Nephron progenitor cell (in vitro differentiated cells): ENCODE results near the gene NUMBL.
"Not testable (repeated sequence)": the region's sequence is repeated elsewhere in the genome, so short reads cannot be mapped to it uniquely, and the experiment has no call there.

ENCODE experiments used
- DNase-seq: peaks from one replicate; pipeline ENCODE4 v3.0.0; 2021
- H3K27ac Mint-ChIP-seq: 2 replicates; pipeline ENCODE4 v1.8.0; 2021; ENCODE audit warnings: mild to moderate bottlenecking, moderate library complexity, mixed read lengths
- H3K27me3 Mint-ChIP-seq: 2 replicates; pipeline ENCODE4 v1.8.0; 2021; ENCODE audit warnings: mild to moderate bottlenecking, low read depth, mixed read lengths; ENCODE audit not compliant: poor library complexity
- H3K36me3 Mint-ChIP-seq: 2 replicates; pipeline ENCODE4 v1.8.0; 2021; ENCODE audit warnings: low read depth, mixed read lengths
- H3K4me1 Mint-ChIP-seq: 2 replicates; pipeline ENCODE4 v1.8.0; 2021; ENCODE audit warnings: mixed read lengths
- H3K4me3 Mint-ChIP-seq: 2 replicates; pipeline ENCODE4 v1.8.0; 2021; ENCODE audit warnings: mild to moderate bottlenecking, moderate library complexity, mixed read lengths
- H3K9me3 Mint-ChIP-seq: 2 replicates; pipeline ENCODE4 v1.8.0; 2021; ENCODE audit warnings: mild to moderate bottlenecking, moderate library complexity, mixed read lengths
- TF ChIP-seq, protein P1 (sequence below): fragments of 200-600 bp; sonication (generic); IDR thresholded peaks from 2 replicates; pipeline ENCODE4 v1.5.0; 2021; ENCODE audit warnings: antibody characterized with exemption

Gene NUMBL

GRCh38 chr19:40662925-40663694, 27.3 kb downstream of the NUMBL start:
- H3K4me1 Mint-ChIP-seq, result peaks cover 10% of the 10 kb centered on the region
- peaks cover 23% of the 10 kb centered on the region for H3K27me3 Mint-ChIP-seq
- TF ChIP-seq, protein P1, sequence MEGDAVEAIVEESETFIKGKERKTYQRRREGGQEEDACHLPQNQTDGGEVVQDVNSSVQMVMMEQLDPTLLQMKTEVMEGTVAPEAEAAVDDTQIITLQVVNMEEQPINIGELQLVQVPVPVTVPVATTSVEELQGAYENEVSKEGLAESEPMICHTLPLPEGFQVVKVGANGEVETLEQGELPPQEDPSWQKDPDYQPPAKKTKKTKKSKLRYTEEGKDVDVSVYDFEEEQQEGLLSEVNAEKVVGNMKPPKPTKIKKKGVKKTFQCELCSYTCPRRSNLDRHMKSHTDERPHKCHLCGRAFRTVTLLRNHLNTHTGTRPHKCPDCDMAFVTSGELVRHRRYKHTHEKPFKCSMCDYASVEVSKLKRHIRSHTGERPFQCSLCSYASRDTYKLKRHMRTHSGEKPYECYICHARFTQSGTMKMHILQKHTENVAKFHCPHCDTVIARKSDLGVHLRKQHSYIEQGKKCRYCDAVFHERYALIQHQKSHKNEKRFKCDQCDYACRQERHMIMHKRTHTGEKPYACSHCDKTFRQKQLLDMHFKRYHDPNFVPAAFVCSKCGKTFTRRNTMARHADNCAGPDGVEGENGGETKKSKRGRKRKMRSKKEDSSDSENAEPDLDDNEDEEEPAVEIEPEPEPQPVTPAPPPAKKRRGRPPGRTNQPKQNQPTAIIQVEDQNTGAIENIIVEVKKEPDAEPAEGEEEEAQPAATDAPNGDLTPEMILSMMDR, result peak; percentile 42
- no peak overlapping the region for H3K27ac Mint-ChIP-seq
- no peaks in the 10 kb centered on the region for H3K9me3 Mint-ChIP-seq
- H3K36me3 Mint-ChIP-seq, result no peaks in the 10 kb centered on the region
- peak overlapping the region; percentile 86 for H3K4me3 Mint-ChIP-seq
- peak; percentile 97 for DNase-seq

DNA sequence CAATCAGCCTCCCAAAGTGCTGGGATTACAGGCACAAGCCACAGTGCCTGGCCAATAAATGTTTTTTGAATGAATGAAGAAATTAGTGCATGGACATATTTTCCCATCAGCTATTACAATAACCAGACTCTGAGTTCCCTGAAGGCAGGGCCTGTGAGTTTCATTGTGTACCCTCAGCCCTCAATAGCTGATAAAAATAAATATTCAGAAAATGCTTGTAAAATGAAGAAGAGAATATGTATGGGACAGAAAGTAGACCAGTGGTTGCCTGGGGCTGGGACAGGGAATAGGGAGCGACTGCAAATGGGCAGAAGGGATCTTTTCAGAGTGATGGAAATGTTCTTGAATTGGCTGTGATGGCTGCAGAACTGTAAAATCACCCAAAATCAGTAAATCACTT, 28.8 kb downstream of the NUMBL start:
- no peak overlapping the region for H3K27ac Mint-ChIP-seq

GRCh38 chr19:40659566-40659965, 30.9 kb downstream of the NUMBL start:
- Mint-ChIP-seq H3K4me3 (no peak overlapping the region), H3K27me3 (peaks cover 28% of the 10 kb centered on the region), H3K4me1 (peaks cover 10% of the 10 kb centered on the region), H3K36me3 (no peaks in the 10 kb centered on the region), H3K27ac (no peak overlapping the region), H3K9me3 (no peaks in the 10 kb centered on the region)
- DNase-seq, result no peak
- TF ChIP-seq, protein P1, result no peak

More for the DNA sequence above, 28.8 kb downstream of the NUMBL start:
- H3K4me1 Mint-ChIP-seq, result peaks cover 10% of the 10 kb centered on the region
- no peaks in the 10 kb centered on the region for H3K9me3 Mint-ChIP-seq
- no peak overlapping the region for H3K4me3 Mint-ChIP-seq
- H3K36me3 Mint-ChIP-seq, result no peaks in the 10 kb centered on the region
- no peak for DNase-seq
- H3K27me3 Mint-ChIP-seq, result peaks cover 28% of the 10 kb centered on the region
- TF ChIP-seq, protein P1, result no peak

GRCh38 chr19:40659116-40659515, 31.3 kb downstream of the NUMBL start:
- Mint-ChIP-seq H3K9me3 (no peaks in the 10 kb centered on the region), H3K27me3 (peaks cover 27% of the 10 kb centered on the region), H3K36me3 (no peaks in the 10 kb centered on the region), H3K4me1 (peaks cover 10% of the 10 kb centered on the region), H3K4me3 (no peak overlapping the region), H3K27ac (no peak overlapping the region)
- no peak for DNase-seq
- TF ChIP-seq, protein P1, result no peak

GRCh38 chr19:40658031-40658430, 32.4 kb downstream of the NUMBL start:
- no peak overlapping the region for H3K4me3 Mint-ChIP-seq
- TF ChIP-seq, protein P1, result no peak
- H3K4me1 Mint-ChIP-seq, result no peaks in the 10 kb centered on the region

DNA sequence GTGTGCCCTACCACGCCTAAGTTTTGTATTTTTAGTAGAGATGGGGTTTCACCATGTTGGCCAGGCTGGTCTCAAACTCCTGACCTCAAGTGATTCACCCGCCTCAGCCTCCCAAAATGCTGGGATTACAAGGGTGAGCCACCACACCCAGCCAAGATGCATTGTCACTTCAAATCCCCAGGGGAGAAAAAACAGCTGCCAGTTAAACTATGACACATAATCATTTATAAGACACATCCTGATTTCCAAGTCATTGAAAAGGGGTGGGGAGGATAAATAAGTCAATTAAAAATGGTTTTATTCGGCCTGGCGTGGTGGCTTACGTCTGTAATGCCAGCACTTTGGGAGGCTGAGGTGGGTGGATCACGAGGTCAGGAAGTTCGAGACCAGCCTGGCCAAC, 34.8 kb downstream of the NUMBL start:
- H3K9me3 Mint-ChIP-seq, DNase-seq, H3K36me3 Mint-ChIP-seq, H3K27ac Mint-ChIP-seq, H3K4me1 Mint-ChIP-seq, H3K4me3 Mint-ChIP-seq: not testable (repeated sequence)
- peaks cover 22% of the 10 kb centered on the region for H3K27me3 Mint-ChIP-seq

More at GRCh38 chr19:40658031-40658430, 32.4 kb downstream of the NUMBL start:
- DNase-seq, result no peak
- H3K27ac Mint-ChIP-seq, result no peak overlapping the region
- H3K9me3 Mint-ChIP-seq, result no peaks in the 10 kb centered on the region
- peaks cover 25% of the 10 kb centered on the region for H3K27me3 Mint-ChIP-seq
- no peaks in the 10 kb centered on the region for H3K36me3 Mint-ChIP-seq

DNA sequence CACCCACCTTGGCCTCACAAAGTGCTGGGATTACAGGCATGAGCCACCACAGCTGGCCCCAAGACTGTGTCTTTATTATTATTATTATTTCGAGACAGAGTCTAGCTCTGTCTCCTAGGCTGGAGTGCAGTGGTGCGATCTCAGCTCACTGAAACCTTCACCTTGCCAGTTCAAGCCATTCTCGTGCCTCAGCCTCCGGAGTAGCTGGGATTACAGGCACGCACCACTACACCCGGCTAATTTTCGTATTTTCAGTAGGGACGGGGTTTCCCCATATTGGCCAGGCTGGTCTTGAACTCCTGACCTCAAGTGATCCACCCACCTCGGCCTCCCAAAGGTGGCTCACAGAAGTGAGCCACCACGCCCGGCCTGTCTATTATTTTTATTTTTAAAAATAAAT, 38.1 kb downstream of the NUMBL start:
- not testable (repeated sequence) for H3K27me3 Mint-ChIP-seq, H3K4me1 Mint-ChIP-seq, H3K36me3 Mint-ChIP-seq, H3K4me3 Mint-ChIP-seq, H3K9me3 Mint-ChIP-seq, DNase-seq, H3K27ac Mint-ChIP-seq
